IMR-90 (cell line): Measurements from ENCODE around the gene PRKCG. TPM values are rescaled to one million over a fixed set of nuclear protein-coding genes. Genes with fewer than 3 reads are reported as not detected.

Experiments used
- ATAC-seq: fragments of 200-7000 bp; cut with Tn5 transposase; 2 replicates; pipeline ENCODE4 v1.9.1; 2020; ENCODE audit warnings: low read depth, mild to moderate bottlenecking, moderate library complexity
- Bru-seq: library from RNA; stranded (reverse); fragments of 400-500 nt; gene quantifications from one replicate; lab custom pipeline; 2021; lab: Mats Ljungman, UMichigan
- BruChase-seq, 2 experiments: library from RNA; stranded (reverse); fragments of 400-500 nt; gene quantifications; one replicate each; lab custom pipeline; 2021; lab: Mats Ljungman, UMichigan
- BruUV-seq: library from RNA; stranded (reverse); fragments of 400-500 nt; replicated peaks from 2 replicates; lab custom pipeline; 2021; lab: Mats Ljungman, UMichigan
- CTCF ChIA-PET: fragments of 300-600 bp; formaldehyde crosslinking; extraction: SDS; loops from one replicate; lab custom pipeline; 2021; ENCODE audit warnings: antibody characterized with exemption; lab: Yijun Ruan, JAX
- POLR2A ChIA-PET: fragments of 300-600 bp; sonication (Branson Sonifier 250); formaldehyde crosslinking; loops from one replicate; lab custom pipeline; 2022; ENCODE audit warnings: antibody characterized with exemption; ENCODE audit not compliant: unreplicated experiment; lab: Charles Lee
- DNase-seq: peaks from one replicate; pipeline ENCODE4 v3.0.0; 2013
- H2AFZ ChIP-seq: replicated peaks from 2 replicates; pipeline ENCODE3; 2013; ENCODE audit warnings: low read length, mild to moderate bottlenecking; ENCODE audit not compliant: poor library complexity
- H2AK5ac ChIP-seq: 2 replicates; pipeline ENCODE4 v1.6.1; 2013; ENCODE audit warnings: low read depth, low read length, inconsistent platforms
- H2AK9ac ChIP-seq: replicated peaks from 2 replicates; pipeline ENCODE3; 2013; ENCODE audit warnings: mild to moderate bottlenecking, low read depth, low read length, moderate library complexity; ENCODE audit not compliant: poor library complexity
- H2BK120ac ChIP-seq: 2 replicates; pipeline ENCODE4 v1.6.1; 2013; ENCODE audit warnings: low read depth, low read length, inconsistent platforms
- H2BK15ac ChIP-seq: 3 replicates; pipeline ENCODE4 v1.6.1; 2013; ENCODE audit warnings: low read depth, low read length, inconsistent platforms
- H2BK20ac ChIP-seq: 2 replicates; pipeline ENCODE4 v1.6.1; 2013; ENCODE audit warnings: low read depth, mild to moderate bottlenecking, inconsistent platforms, low read length, moderate library complexity
- H2BK5ac ChIP-seq: 2 replicates; pipeline ENCODE4 v1.6.1; 2013; ENCODE audit warnings: mild to moderate bottlenecking, low read depth, low read length, inconsistent platforms; ENCODE audit not compliant: poor library complexity, severe bottlenecking
- H3K14ac ChIP-seq: replicated peaks from 2 replicates; pipeline ENCODE4 v1.6.1; 2013; ENCODE audit warnings: low read depth, low read length, inconsistent platforms
- H3K18ac ChIP-seq: 2 replicates; pipeline ENCODE4 v1.6.1; 2013; ENCODE audit warnings: low read depth, low read length, control low read depth
- H3K23ac ChIP-seq: 2 replicates; pipeline ENCODE4 v1.6.1; 2013; ENCODE audit warnings: low read depth, low read length, inconsistent platforms
- H3K27ac ChIP-seq: 2 replicates; pipeline ENCODE4 v1.5.1; 2013; ENCODE audit warnings: mild to moderate bottlenecking, control low read depth, low read length; ENCODE audit not compliant: insufficient read depth
- H3K27me3 ChIP-seq: 2 replicates; pipeline ENCODE4 v1.6.1; 2013; ENCODE audit warnings: low read length; ENCODE audit not compliant: control insufficient read depth, insufficient read depth
- H3K36me3 ChIP-seq: 2 replicates; pipeline ENCODE4 v1.6.1; 2013; ENCODE audit warnings: low read length, mixed read lengths; ENCODE audit not compliant: control insufficient read depth, insufficient read depth
- H3K4ac ChIP-seq: 2 replicates; pipeline ENCODE4 v1.6.1; 2013; ENCODE audit warnings: low read depth, low read length, inconsistent platforms
- H3K4me1 ChIP-seq: 2 replicates; pipeline ENCODE4 v1.6.1; 2013; ENCODE audit warnings: low read length, mixed read lengths; ENCODE audit not compliant: control insufficient read depth, insufficient read depth
- H3K4me2 ChIP-seq: 2 replicates; pipeline ENCODE4 v1.6.1; 2013; ENCODE audit warnings: low read depth, mild to moderate bottlenecking, control low read depth, low read length, moderate library complexity
- H3K4me3 ChIP-seq: 2 replicates; pipeline ENCODE4 v1.5.1; 2013; ENCODE audit warnings: low read depth, mild to moderate bottlenecking, control low read depth, low read length, moderate library complexity; ENCODE audit not compliant: insufficient read depth
- H3K56ac ChIP-seq: 2 replicates; pipeline ENCODE4 v1.6.1; 2013; ENCODE audit warnings: low read length, inconsistent platforms; ENCODE audit not compliant: insufficient read depth; ENCODE audit errors: extremely low read depth
- H3K79me1 ChIP-seq, 2 experiments: 2 replicates each; pipeline ENCODE4 v1.6.1; 2013; ENCODE audit warnings: low read length in 2 of 2, inconsistent platforms in 1 of 2, low read depth in 1 of 2
- H3K9ac ChIP-seq: 2 replicates; pipeline ENCODE4 v1.6.1; 2013; ENCODE audit warnings: low read depth, low read length, control low read depth
- H3K9me1 ChIP-seq: 2 replicates; pipeline ENCODE4 v1.6.1; 2013; ENCODE audit warnings: low read length, inconsistent platforms; ENCODE audit not compliant: insufficient read depth
- H3K9me3 ChIP-seq: 2 replicates; pipeline ENCODE4 v1.6.1; 2013; ENCODE audit warnings: low read length; ENCODE audit not compliant: control insufficient read depth, insufficient read depth
- H4K20me1 ChIP-seq: 2 replicates; pipeline ENCODE4 v1.6.1; 2013; ENCODE audit warnings: low read length, inconsistent platforms; ENCODE audit not compliant: insufficient read depth
- H4K5ac ChIP-seq: 2 replicates; pipeline ENCODE4 v1.6.1; 2013; ENCODE audit warnings: mild to moderate bottlenecking, low read depth, low read length, control low read depth
- H4K8ac ChIP-seq, 2 experiments: 2 replicates each; pipeline ENCODE4 v1.6.1; 2013; ENCODE audit warnings: low read depth in 2 of 2, low read length in 2 of 2, control low read depth in 1 of 2, inconsistent platforms in 1 of 2
- H4K91ac ChIP-seq: 2 replicates; pipeline ENCODE4 v1.6.1; 2013; ENCODE audit warnings: low read depth, low read length, inconsistent platforms; ENCODE audit not compliant: insufficient read depth
- CHD1 ChIP-seq: IDR thresholded peaks from 2 replicates; pipeline ENCODE4 v1.6.1; 2012; ENCODE audit warnings: low read depth, low read length, improper control_type of control experiment
- FOS ChIP-seq: fragments of 150-350 bp; IDR thresholded peaks from 2 replicates; pipeline ENCODE4 v1.6.1; 2016; ENCODE audit warnings: low read depth, low read length
- MAFK ChIP-seq: IDR thresholded peaks from 2 replicates; pipeline ENCODE4 v1.6.1; 2012; ENCODE audit warnings: low read depth, low read length, improper control_type of control experiment
- MAZ ChIP-seq: IDR thresholded peaks from 2 replicates; pipeline ENCODE4 v1.6.1; 2012; ENCODE audit warnings: low read depth, mild to moderate bottlenecking, low read length, improper control_type of control experiment, moderate library complexity, borderline replicate concordance
- MXI1 ChIP-seq: IDR thresholded peaks from 2 replicates; pipeline ENCODE4 v1.6.1; 2012; ENCODE audit warnings: low read depth, mild to moderate bottlenecking, low read length, moderate library complexity, borderline replicate concordance
- NFE2L2 ChIP-seq: fragments of 150-350 bp; IDR thresholded peaks from 2 replicates; pipeline ENCODE4 v1.6.1; 2016; ENCODE audit warnings: low read depth, mild to moderate bottlenecking, low read length
- POLR2A ChIP-seq: IDR thresholded peaks from 2 replicates; pipeline ENCODE4 v1.6.1; 2012; ENCODE audit warnings: mild to moderate bottlenecking, low read depth, low read length
- RAD21 ChIP-seq: IDR thresholded peaks from 2 replicates; pipeline ENCODE4 v1.6.1; 2012; ENCODE audit warnings: low read length, improper control_type of control experiment
- RCOR1 ChIP-seq: IDR thresholded peaks from 2 replicates; pipeline ENCODE4 v1.6.1; 2012; ENCODE audit warnings: mild to moderate bottlenecking, low read length, improper control_type of control experiment; ENCODE audit not compliant: insufficient replicate concordance
- RFX5 ChIP-seq: IDR thresholded peaks from 2 replicates; pipeline ENCODE4 v1.8.0; 2012; ENCODE audit warnings: low read depth, mild to moderate bottlenecking, low read length, moderate library complexity
- SMC3 ChIP-seq: fragments of 150-350 bp; IDR thresholded peaks from 2 replicates; pipeline ENCODE4 v1.6.1; 2016; ENCODE audit warnings: low read depth, mild to moderate bottlenecking, antibody characterized with exemption, low read length, moderate library complexity
- WGBS, 2 experiments: methylation state at CpG; one replicate each; pipeline versions ENCODE4 v1.1.5 to v1.1.7; 2013; ENCODE audit warnings: missing lambda C conversion rate in 2 of 2; ENCODE audit not compliant: insufficient read length in 1 of 2; ENCODE audit errors: extremely low coverage in 2 of 2; 5-methylcytosine and 5-hydroxymethylcytosine counted together
- dilution Hi-C: fragments of 300-500 bp; cut with HindIII; formaldehyde crosslinking; loops from one replicate; pipeline ENCODE4 v1.14.3; 2018; ENCODE audit warnings: low sequenced_read_pairs; ENCODE audit not compliant: unreplicated experiment
- in situ Hi-C: fragments of 300-500 bp; cut with MboI; formaldehyde crosslinking; loops from 3 replicates; pipeline ENCODE4 v1.14.3; 2019; ENCODE audit warnings: low sequenced_read_pairs, inconsistent platforms, mixed read lengths
- intact Hi-C: fragments of 100-400 bp; cut with micrococcal nuclease; formaldehyde crosslinking; loops from 2 replicates; pipeline ENCODE4 v1.10.0; 2022
- long read RNA-seq: library from polyadenylated mRNA; unstranded; transcript quantifications from one replicate; pipeline ENCODE4 v2.0.0, GENCODE V29; 2021; ENCODE audit not compliant: unreplicated experiment
- polyA plus RNA-seq, 3 experiments: library from polyadenylated mRNA; depleted of rRNA; stranded (reverse); fragments of >200 nt; gene quantifications; 2 replicates each; pipeline ENCODE4 v1.2.3, GENCODE V29; 2012; ENCODE audit warnings: low replicate concordance in 1 of 3
- total RNA-seq: library from RNA; depleted of rRNA; stranded (reverse); fragments of >200 nt; gene quantifications from 2 replicates; pipeline ENCODE4 v1.2.3, GENCODE V29; 2012; rRNA removed
- TF ChIP-seq, protein P1 (sequence below): fragments of 150-350 bp; IDR thresholded peaks from 2 replicates; pipeline ENCODE4 v1.6.1; 2016; ENCODE audit warnings: low read depth, mild to moderate bottlenecking, low read length, moderate library complexity, borderline replicate concordance
- TF ChIP-seq, protein P2 (sequence below): fragments of 150-350 bp; IDR thresholded peaks from 2 replicates; pipeline ENCODE4 v1.6.1; 2017; ENCODE audit warnings: mild to moderate bottlenecking, antibody characterized with exemption, low read length, low read depth

PRKCG gene
- total RNA-seq (not detected in 2 replicates), polyA plus RNA-seq (2012; rRNA removed) (0.04 TPM in 1 of 2 replicates, not detected in the other), Bru-seq, nascent RNA (percentile 12 among the genes with signal in this experiment), BruChase-seq, experiment 1, labeled RNA remaining after a 6-hour chase (percentile 18 among the genes with signal in this experiment), BruChase-seq, experiment 2, labeled RNA remaining after a 2-hour chase (percentile 15 among the genes with signal in this experiment)
- polyA plus RNA-seq (2012; cell fraction: cytosol; rRNA removed) = 0.01 and 0.04 TPM in 2 replicates
- 0.28 and 0.65 TPM in 2 replicates for polyA plus RNA-seq (2012; cell fraction: nucleus; rRNA removed; ENCODE audit: low replicate concordance)
- long read RNA-seq = 0 reads

- H2BK120ac ChIP-seq = no peak within 1 kb of the TSS
- H3K9me1 ChIP-seq = peaks cover 4% of the 10 kb centered on the region
- WGBS, 2 experiments = 2% methylated on average over 7 of the region's 49 CpGs; no CpG with 5 or more reads in 1 of the 2 experiments
- H2BK5ac ChIP-seq = no peak within 1 kb of the TSS
- H3K9ac ChIP-seq = peak within 1 kb of the TSS; percentile 0; the same call in 1 of the 2 replicates
- POLR2A ChIA-PET = no interaction called here
- no TSS peak for BruUV-seq
- H3K36me3 ChIP-seq = no peaks in the 10 kb centered on the region; the same call in 1 of the 2 replicates
- peak within 1 kb of the TSS; percentile 8 for H3K4me3 ChIP-seq
- H3K9me3 ChIP-seq = no peaks in the 10 kb centered on the region
- H2BK15ac ChIP-seq = no peak within 1 kb of the TSS
- H3K18ac ChIP-seq = no peak within 1 kb of the TSS
- H4K5ac ChIP-seq = no peak within 1 kb of the TSS
- H3K14ac ChIP-seq = no peak within 1 kb of the TSS
- ATAC-seq (0 out of 2 replicates have a peak, but pooled peaks have one; percentile 4), DNase-seq (no peak)
- no peak within 1 kb of the TSS for H4K8ac ChIP-seq
- H3K56ac ChIP-seq = no peak within 1 kb of the TSS
- peak within 1 kb of the TSS; percentile 3 for H2AK9ac ChIP-seq
- dilution Hi-C loops (no loop called here), intact Hi-C loops (no loop called here), in situ Hi-C loops (loop anchor here (10.0 kb wide), 1 partner anchor 143 kb away; no protein-coding TSS in a partner anchor)
- H3K4me2 ChIP-seq = peak within 1 kb of the TSS; percentile 59
- 0 out of 2 replicates have a peak within 1 kb of the TSS, but pooled peaks have one; percentile 15 for H3K4ac ChIP-seq
- 0 out of 2 replicates have a peak within 1 kb of the TSS, but pooled peaks have one; percentile 4 for H2AK5ac ChIP-seq
- no peak within 1 kb of the TSS for H4K91ac ChIP-seq
- CTCF ChIA-PET = interaction anchor here (1.0 kb wide), 1 partner anchor 143 kb away, joined by 4 read pairs; no protein-coding TSS in a partner anchor
- H2BK20ac ChIP-seq = no peak within 1 kb of the TSS
- H4K20me1 ChIP-seq = peaks cover 5% of the 10 kb centered on the region; the same call in 1 of the 2 replicates
- peaks cover 5% of the 10 kb centered on the region for H3K4me1 ChIP-seq
- no peak within 1 kb of the TSS for H3K27ac ChIP-seq
- H3K23ac ChIP-seq = peak within 1 kb of the TSS; percentile 22; the same call in 1 of the 2 replicates
- H3K79me1 ChIP-seq = 0 out of 4 replicates have a peak, but pooled peaks cover 0 to 3% of the 10 kb centered on the region in 2 experiments
- peak within 1 kb of the TSS; percentile 88 for H2AFZ ChIP-seq
- H3K27me3 ChIP-seq = peaks cover 51% of the 10 kb centered on the region
- TF ChIP-seq FOS (no peak), POLR2A (no peak; the same call in 1 of the 2 replicates), MAFK (no peak), NFE2L2 (no peak), RCOR1 (no peak), MAZ (no peak), RAD21 (0 out of 2 replicates have a peak, but pooled peaks have one; percentile 28), MXI1 (no peak), SMC3 (peak; percentile 29; the same call in 1 of the 2 replicates), CHD1 (no peak), RFX5 (no peak)
- TF ChIP-seq, protein P1, sequence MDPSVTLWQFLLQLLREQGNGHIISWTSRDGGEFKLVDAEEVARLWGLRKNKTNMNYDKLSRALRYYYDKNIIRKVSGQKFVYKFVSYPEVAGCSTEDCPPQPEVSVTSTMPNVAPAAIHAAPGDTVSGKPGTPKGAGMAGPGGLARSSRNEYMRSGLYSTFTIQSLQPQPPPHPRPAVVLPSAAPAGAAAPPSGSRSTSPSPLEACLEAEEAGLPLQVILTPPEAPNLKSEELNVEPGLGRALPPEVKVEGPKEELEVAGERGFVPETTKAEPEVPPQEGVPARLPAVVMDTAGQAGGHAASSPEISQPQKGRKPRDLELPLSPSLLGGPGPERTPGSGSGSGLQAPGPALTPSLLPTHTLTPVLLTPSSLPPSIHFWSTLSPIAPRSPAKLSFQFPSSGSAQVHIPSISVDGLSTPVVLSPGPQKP = no peak
- TF ChIP-seq, protein P2, sequence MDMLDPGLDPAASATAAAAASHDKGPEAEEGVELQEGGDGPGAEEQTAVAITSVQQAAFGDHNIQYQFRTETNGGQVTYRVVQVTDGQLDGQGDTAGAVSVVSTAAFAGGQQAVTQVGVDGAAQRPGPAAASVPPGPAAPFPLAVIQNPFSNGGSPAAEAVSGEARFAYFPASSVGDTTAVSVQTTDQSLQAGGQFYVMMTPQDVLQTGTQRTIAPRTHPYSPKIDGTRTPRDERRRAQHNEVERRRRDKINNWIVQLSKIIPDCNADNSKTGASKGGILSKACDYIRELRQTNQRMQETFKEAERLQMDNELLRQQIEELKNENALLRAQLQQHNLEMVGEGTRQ = no peak
These were observed at the start of gene PRKCG for GRCh38 chr19:53881482-53882390. PRKCG (plus strand) TSS chr19:53882197; CDS start chr19:53882495, 298 bp downstream.
